ENCODE data around the gene POLD3.

The POLD3 gene

DNA sequence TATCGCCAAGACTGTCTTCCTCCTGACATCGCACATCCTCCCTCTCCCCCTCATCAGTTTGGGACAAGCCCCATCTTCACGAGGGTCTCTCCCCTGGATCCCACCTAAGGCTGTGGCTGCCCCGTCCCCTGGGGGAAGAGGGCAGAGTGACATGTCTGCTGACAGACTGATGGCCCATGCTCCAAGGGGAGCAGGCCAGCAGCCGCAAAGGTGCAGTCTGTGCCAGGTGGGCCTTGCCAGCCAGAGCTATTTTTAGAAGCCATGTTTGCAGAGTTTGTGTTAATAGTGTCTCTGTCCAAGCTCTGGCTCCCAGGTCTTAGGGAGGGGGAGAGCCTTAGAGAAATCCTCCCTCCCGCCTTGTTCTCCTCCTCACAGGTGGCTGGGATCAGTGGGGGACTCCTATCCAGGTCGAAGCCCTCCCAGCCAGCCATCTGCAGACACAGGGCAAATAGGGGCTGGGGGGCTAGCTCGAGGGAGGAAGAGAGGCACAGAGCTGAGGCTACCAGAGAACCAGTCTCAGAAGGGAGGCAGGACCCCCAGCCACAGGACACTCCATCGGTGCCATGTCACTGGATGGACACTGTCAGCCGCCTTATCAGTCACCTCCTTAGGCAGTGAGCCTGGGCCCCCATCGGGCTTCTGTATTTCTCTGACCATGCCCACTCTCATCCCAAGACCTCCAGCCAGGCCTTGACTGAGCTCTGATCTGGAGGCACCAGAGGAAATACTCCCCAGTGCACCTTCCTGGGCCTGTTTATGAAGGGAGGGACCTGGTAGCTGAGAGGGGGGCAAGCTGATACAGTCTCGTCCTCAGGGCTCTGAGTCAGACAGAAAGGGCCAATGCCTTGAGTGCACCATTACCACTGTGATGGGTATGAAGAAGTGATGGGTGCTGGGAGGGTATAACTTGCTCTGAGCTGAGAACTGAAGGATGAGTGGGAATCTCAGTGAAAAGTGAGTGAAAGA, 89.6 kb downstream of the POLD3 start:
- TF ChIP-seq JUND (IDR thresholded peaks at IDR 0.05; ENCODE audit: low read depth), result no peak
- peak in 1 of 2 experiments; percentile 44 for DNase-seq (ENCODE audit: low read depth in 1 of 2, low spot score in 1 of 2)
- in situ Hi-C loops (cut with HindIII; ENCODE audit: low pct_unique_long_range_greater_than_20kb, low sequenced_read_pairs), result no loop called here

DNA sequence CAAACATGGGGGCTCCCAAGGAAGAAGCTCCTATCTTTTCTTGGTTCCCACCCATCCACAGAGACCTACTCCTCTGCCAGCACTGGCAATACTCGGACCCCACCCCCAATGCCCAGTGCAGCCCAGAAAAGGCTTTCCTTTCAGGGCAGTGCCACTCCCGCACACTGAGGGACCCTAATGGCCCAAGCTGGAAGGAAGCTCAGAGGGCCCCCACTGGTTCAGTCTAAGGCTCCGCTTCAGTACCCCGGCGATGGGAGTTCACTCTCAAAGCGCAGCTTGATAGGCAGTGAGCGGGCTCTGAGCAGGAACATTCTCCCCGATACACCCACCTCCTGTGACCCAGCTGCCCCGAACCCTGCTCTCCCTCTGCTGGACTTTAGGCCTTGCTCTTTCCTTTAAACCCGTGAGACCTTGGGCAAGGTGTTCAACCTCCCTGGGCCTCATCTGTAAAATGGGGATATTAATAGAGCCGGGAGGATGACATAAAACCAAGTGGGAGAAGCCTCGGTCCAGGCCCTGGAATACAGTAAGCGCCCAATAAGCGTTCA, 90.4 kb downstream of the POLD3 start:
- no peak for DNase-seq (ENCODE audit: low read depth in 1 of 2, low spot score in 1 of 2)
- no peak for TF ChIP-seq JUND (IDR thresholded peaks at IDR 0.05; ENCODE audit: low read depth)
- in situ Hi-C loops (cut with HindIII; ENCODE audit: low pct_unique_long_range_greater_than_20kb, low sequenced_read_pairs), result no loop called here

DNA sequence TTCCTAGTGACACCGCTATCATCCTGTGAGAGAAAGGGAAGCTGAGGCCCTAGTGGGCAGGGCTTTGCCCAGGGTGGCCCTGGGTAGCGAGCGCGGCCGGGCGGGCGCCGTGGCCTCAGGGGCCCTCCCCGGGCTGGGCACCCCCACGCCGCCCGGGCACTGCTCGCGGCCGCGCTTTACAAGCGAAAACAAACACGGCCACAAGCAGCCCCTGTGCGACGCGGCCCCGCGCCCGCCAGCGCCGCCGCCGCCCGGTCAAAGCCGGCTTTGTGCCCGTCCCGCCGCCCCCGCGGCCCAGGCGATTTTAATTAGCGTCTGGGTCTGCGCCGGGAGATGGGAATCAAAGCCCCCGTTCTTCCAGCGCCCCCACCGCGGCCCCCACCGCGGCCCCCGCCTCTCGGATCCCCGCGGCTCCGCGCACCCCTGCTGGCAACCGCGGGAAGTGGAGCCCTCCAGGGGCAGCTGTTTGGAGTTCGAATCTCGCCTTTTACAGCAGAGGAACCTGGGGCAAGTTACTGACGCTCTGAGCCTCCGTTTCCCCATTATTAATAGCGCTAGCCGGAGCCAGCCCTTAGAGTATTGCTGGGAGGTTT, 91.0 kb downstream of the POLD3 start:
- TF ChIP-seq JUND (IDR thresholded peaks at IDR 0.05; ENCODE audit: low read depth), result no peak
- DNase-seq (ENCODE audit: low read depth in 1 of 2, low spot score in 1 of 2), result no peak
- in situ Hi-C loops (cut with HindIII; ENCODE audit: low pct_unique_long_range_greater_than_20kb, low sequenced_read_pairs), result no loop called here

DNA sequence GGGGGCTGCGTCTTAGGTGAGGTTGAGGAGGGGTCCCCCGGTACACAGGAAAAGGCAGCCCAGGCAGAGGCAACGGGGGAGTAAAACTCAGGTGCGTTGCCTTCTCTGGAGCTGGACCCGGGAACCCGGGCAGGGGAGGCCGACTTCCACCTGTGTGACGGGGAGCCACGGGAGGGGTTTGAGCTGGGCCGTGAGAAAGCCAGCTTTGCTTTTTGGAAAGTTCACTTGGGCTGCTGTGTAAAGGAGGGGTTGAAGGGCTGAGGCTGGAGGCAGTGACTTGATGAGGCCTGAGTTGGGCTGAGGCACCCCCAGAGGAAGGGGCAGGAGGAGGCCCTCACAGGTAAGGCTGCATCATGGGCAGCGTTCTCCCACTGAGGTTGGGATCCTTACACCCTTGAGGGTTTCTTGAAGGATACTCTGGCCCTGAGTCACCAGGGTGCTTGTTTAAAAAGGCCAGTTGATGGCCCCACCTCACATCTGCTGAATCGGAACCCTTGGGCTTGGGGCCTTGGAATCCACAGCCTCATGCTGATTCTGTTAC, 91.6 kb downstream of the POLD3 start:
- no peak for DNase-seq (ENCODE audit: low read depth in 1 of 2, low spot score in 1 of 2)
- no peak for TF ChIP-seq JUND (IDR thresholded peaks at IDR 0.05; ENCODE audit: low read depth)
- in situ Hi-C loops (cut with HindIII; ENCODE audit: low pct_unique_long_range_greater_than_20kb, low sequenced_read_pairs), result no loop called here

DNA sequence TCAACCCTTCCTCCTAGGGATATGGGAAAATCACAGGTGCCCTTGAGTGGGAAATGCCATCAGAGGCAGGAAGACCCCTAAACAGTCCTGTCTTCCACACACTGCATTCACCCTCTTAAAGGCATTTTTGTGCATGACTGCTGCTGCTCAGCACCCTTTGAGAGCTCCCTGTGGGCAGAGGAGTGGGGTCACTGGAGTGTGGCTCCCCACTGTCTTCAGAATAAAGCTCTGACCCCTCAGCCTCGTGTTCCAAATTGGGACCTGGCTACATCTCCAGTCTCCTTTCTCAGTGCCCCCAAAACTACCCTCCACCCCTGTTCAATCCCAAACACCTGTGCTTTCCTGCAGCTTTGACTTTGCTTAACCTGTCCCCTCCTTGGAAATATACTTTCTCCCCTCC, 92.3 kb downstream of the POLD3 start:
- no peak for TF ChIP-seq JUND (IDR thresholded peaks at IDR 0.05; ENCODE audit: low read depth)
- no peak for DNase-seq (ENCODE audit: low read depth in 1 of 2, low spot score in 1 of 2)
- in situ Hi-C loops (cut with HindIII; ENCODE audit: low pct_unique_long_range_greater_than_20kb, low sequenced_read_pairs), result no loop called here

DNA sequence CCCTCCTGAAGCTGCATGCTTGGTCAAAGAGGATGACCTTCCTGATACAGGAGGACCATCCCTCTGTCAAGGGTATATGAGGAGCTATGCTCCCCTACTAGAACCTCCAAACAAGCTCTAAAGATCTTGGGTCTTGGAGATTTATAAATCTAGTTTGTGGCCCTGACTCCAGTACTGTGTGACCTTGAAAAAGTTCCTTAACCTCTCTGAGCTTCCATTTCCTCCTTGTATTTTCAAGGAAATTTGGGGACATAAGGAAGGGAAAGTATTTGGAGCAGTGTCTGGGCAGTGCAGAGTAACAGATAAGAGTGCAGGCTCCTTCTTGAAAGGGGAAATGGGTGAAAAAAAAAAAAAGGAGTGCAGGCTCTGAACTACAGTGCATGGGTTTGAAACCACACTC, 93.0 kb downstream of the POLD3 start:
- TF ChIP-seq JUND (IDR thresholded peaks at IDR 0.05; ENCODE audit: low read depth), result no peak
- no peak for DNase-seq (ENCODE audit: low read depth in 1 of 2, low spot score in 1 of 2)
- in situ Hi-C loops (cut with HindIII; ENCODE audit: low pct_unique_long_range_greater_than_20kb, low sequenced_read_pairs), result no loop called here

DNA sequence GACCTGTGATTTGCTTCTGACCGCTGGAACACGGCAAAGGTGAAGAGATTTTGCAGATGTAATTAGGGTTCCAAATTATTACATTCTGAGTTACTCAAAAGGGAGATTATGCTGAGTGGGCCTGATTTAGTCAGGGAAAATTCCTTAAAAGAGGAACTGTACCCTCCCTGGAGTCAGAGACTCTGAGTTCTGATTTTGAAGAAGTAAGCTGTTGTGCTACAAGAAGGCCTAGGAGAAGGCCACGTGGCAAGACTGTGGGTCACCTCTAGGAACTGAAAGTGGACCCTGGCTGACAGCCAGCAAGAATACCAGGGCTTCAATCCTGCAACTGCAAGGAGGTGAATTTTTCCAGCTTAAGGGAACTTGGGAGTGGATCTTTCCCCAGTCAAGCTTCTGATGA, 93.5 kb downstream of the POLD3 start:
- DNase-seq (ENCODE audit: low read depth in 1 of 2, low spot score in 1 of 2), result no peak
- no peak for TF ChIP-seq JUND (IDR thresholded peaks at IDR 0.05; ENCODE audit: low read depth)
- in situ Hi-C loops (cut with HindIII; ENCODE audit: low pct_unique_long_range_greater_than_20kb, low sequenced_read_pairs), result no loop called here

DNA sequence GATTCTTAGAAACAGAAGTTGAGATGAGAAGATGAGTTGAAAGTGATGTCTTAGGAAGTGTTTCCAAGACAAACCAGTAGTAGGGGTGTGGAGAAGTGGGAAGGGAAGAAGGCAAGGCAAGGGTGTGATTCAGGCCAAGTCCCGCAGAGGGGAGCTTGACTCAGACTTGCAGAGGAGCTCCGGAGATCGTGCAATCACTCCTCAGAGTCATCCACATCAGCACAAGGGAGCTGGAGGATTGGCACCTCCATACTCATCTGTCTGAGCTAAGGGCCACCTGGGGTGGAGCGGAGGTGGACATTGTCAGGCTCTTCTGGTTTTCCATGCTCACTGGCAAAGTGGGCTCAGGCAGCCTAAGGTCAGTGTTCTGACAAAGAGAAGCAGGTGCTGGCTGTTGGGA, 94.4 kb downstream of the POLD3 start:
- in situ Hi-C loops (cut with HindIII; ENCODE audit: low pct_unique_long_range_greater_than_20kb, low sequenced_read_pairs), result no loop called here
- TF ChIP-seq JUND (IDR thresholded peaks at IDR 0.05; ENCODE audit: low read depth), result no peak
- no peak for DNase-seq (ENCODE audit: low read depth in 1 of 2, low spot score in 1 of 2)

DNA sequence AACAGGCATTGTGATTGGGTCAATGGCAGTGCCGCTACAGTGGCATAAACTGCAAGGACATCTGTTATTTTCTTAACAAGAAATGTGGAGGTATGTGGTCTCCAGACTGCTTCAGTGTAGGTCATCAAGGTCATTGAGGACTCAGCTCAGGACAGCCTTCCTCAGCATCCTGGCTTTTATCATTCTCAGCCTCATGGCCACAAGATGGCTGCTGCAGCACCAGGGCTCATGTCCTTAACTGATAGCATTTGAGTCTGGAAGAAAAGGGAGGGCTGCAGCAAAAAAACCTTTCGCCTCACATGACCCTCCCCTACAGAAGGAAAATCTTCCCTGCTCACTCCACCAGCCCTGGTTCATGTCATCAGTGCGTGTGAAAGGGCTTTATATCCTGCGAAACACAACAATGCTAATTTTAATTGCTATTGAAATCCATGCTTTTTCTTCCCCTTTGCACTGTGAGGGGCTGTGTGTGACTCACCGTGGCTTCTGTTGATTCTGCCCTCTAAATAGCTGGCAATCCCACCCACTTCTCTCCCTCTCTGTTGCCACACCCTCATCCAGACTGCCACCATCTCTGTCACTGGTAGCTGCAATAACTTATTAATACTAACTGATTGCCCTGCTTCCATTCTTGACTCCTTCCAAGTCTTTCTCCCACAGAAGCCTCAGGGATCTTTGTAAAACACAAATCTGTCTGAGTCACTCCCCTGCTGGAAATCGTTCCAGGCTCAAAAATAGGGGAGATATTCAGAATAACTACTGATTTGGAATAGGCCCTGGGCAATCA, 95.0 kb downstream of the POLD3 start:
- no peak for TF ChIP-seq JUND (IDR thresholded peaks at IDR 0.05; ENCODE audit: low read depth)
- DNase-seq (ENCODE audit: low read depth in 1 of 2, low spot score in 1 of 2), result no peak
- in situ Hi-C loops (cut with HindIII; ENCODE audit: low pct_unique_long_range_greater_than_20kb, low sequenced_read_pairs), result no loop called here

DNA sequence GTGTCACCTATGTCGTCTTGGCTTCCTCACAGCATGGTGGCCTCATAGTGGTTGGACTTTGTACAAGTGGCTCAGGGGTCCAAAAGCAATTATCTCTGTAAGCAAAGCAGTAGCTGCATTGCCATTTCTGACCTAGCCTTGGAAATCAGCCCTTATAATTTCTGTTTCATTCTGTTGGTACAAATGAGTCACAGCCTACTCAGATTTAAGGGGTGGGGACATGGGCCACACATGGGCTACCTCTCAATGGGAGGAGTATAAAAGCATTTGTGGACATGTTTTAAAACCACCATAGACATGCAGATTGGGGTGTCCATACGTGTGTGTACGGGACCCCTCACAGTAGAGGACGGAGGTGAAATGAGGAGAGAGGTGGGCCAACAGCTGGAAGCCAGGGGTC, 97.3 kb downstream of the POLD3 start:
- DNase-seq (ENCODE audit: low read depth in 1 of 2, low spot score in 1 of 2), result no peak
- no peak for TF ChIP-seq JUND (IDR thresholded peaks at IDR 0.05; ENCODE audit: low read depth)
- in situ Hi-C loops (cut with HindIII; ENCODE audit: low pct_unique_long_range_greater_than_20kb, low sequenced_read_pairs), result no loop called here

DNA sequence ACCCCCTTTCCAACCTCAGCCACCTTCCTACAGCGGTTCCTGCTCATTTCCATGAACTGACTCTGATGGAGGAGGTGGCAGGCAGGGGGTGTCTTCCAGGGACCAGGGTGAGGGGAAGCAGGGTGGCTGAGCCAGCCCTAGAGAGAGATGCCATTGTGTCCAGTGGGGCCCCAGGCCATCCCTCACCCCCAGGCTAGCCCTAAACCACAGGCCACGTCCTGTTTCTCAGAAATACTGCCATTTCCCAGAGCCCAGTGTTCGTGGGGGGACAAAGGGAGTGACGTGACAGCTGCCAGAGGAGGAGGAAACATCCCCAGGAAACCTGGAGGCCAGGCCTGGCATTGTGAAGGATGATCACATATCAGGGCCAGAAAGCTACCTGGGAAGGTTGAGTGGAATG, 99.4 kb downstream of the POLD3 start:
- no peak for TF ChIP-seq JUND (IDR thresholded peaks at IDR 0.05; ENCODE audit: low read depth)
- in situ Hi-C loops (cut with HindIII; ENCODE audit: low pct_unique_long_range_greater_than_20kb, low sequenced_read_pairs), result no loop called here
- DNase-seq (ENCODE audit: low read depth in 1 of 2, low spot score in 1 of 2), result no peak

Measured in T47D (cell line).